ENCODE measurements around the gene VDAC1.
A peak's percentile ranks its signal among the peaks of the same experiment; 100 is the strongest.

VDAC1 gene

GRCh38 chr5:134022333-134022732 lies 17.6 kb upstream of the VDAC1 start:
- DNase-seq: no peak

- DNase-seq: no peak
Observed at GRCh38 chr5:134020188-134020587, 15.4 kb upstream of the VDAC1 start.

- DNase-seq: no peak
Observed at GRCh38 chr5:134019636-134020035, 14.9 kb upstream of the VDAC1 start.

- DNase-seq: no peak
Observed at GRCh38 chr5:134018986-134019316, 14.2 kb upstream of the VDAC1 start.

- DNase-seq: no peak
Observed at GRCh38 chr5:134018154-134018985, 13.6 kb upstream of the VDAC1 start.

GRCh38 chr5:134008266-134008749 lies 3.5 kb upstream of the VDAC1 start:
- no peak for DNase-seq

GRCh38 chr5:134007581-134008265 lies 2.9 kb upstream of the VDAC1 start:
- no peak for DNase-seq

- DNase-seq: no peak
Observed at GRCh38 chr5:134006115-134006514, 1.3 kb upstream of the VDAC1 start.

- no peak for DNase-seq
Observed at GRCh38 chr5:134005417-134006061, 764 bp upstream of the VDAC1 start.

GRCh38 chr5:134003817-134004625 lies 754 bp downstream of the VDAC1 start:
- DNase-seq: peak in 1 of 2 experiments; percentile 49

- no peak for DNase-seq
Observed at GRCh38 chr5:134003064-134003816, 1.5 kb downstream of the VDAC1 start.

- DNase-seq: no peak
Observed at GRCh38 chr5:134001938-134002731, 2.6 kb downstream of the VDAC1 start.

- DNase-seq: no peak
Observed at GRCh38 chr5:134000696-134001453, 3.9 kb downstream of the VDAC1 start.

GRCh38 chr5:134000091-134000511 lies 4.7 kb downstream of the VDAC1 start:
- no peak for DNase-seq

GRCh38 chr5:133998807-133999206 lies 6.0 kb downstream of the VDAC1 start:
- DNase-seq: no peak

- DNase-seq: no peak
Observed at GRCh38 chr5:133998042-133998441, 6.7 kb downstream of the VDAC1 start.

- DNase-seq: no peak
Observed at GRCh38 chr5:133996683-133997252, 8.0 kb downstream of the VDAC1 start.

- no peak for DNase-seq
Observed at GRCh38 chr5:133995883-133996563, 8.8 kb downstream of the VDAC1 start.

GRCh38 chr5:133995341-133995740 lies 9.4 kb downstream of the VDAC1 start:
- no peak for DNase-seq

- no peak for DNase-seq
Observed at GRCh38 chr5:133994990-133995333, 9.8 kb downstream of the VDAC1 start.
